ENCODE results near the gene CARD11.

GRCh38 chr7:2931034-2931415 lies 112.6 kb downstream of the CARD11 start:
- TF ChIP-seq PBX3 (IDR thresholded peaks at IDR 0.05), result no peak
- TF ChIP-seq ELF1 (IDR thresholded peaks at IDR 0.05), result no peak

All from SK-N-SH (cell line).